Measurements from ENCODE around the gene PIK3R2.

DNA sequence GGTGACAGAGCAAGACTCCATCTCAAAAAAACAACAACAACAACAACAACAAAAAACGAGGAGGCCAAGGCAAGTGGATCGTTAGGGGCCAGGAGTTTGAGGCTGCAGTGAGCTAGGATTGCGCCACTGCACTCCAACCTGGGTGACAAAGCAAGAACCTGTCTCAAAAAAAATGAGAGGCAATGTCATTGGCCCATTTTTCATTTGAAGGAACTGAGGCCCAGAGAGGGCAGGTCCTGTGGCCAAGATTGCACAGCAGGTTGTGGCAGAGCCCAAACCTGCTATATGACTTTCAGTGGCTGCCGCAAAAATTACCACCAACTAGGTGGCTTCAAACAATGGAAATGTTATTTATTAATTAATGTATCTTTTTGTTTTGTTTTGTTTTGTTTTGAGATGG, 5.5 kb downstream of the PIK3R2 start:
- TF ChIP-seq, protein P1, sequence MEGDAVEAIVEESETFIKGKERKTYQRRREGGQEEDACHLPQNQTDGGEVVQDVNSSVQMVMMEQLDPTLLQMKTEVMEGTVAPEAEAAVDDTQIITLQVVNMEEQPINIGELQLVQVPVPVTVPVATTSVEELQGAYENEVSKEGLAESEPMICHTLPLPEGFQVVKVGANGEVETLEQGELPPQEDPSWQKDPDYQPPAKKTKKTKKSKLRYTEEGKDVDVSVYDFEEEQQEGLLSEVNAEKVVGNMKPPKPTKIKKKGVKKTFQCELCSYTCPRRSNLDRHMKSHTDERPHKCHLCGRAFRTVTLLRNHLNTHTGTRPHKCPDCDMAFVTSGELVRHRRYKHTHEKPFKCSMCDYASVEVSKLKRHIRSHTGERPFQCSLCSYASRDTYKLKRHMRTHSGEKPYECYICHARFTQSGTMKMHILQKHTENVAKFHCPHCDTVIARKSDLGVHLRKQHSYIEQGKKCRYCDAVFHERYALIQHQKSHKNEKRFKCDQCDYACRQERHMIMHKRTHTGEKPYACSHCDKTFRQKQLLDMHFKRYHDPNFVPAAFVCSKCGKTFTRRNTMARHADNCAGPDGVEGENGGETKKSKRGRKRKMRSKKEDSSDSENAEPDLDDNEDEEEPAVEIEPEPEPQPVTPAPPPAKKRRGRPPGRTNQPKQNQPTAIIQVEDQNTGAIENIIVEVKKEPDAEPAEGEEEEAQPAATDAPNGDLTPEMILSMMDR (IDR thresholded peaks at IDR 0.05; ENCODE audit: low read depth, low read length, missing input control), result no peak
- TF ChIP-seq RAD21 (IDR thresholded peaks at IDR 0.05), result no peak
- TF ChIP-seq, protein P2, sequence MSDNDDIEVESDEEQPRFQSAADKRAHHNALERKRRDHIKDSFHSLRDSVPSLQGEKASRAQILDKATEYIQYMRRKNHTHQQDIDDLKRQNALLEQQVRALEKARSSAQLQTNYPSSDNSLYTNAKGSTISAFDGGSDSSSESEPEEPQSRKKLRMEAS (IDR thresholded peaks at IDR 0.05), result no peak
- TF ChIP-seq RXRA (IDR thresholded peaks at IDR 0.05), result no peak
- no peak for TF ChIP-seq SP1 (IDR thresholded peaks at IDR 0.05)
